Measurements from ENCODE around the gene UBALD2.

DNA sequence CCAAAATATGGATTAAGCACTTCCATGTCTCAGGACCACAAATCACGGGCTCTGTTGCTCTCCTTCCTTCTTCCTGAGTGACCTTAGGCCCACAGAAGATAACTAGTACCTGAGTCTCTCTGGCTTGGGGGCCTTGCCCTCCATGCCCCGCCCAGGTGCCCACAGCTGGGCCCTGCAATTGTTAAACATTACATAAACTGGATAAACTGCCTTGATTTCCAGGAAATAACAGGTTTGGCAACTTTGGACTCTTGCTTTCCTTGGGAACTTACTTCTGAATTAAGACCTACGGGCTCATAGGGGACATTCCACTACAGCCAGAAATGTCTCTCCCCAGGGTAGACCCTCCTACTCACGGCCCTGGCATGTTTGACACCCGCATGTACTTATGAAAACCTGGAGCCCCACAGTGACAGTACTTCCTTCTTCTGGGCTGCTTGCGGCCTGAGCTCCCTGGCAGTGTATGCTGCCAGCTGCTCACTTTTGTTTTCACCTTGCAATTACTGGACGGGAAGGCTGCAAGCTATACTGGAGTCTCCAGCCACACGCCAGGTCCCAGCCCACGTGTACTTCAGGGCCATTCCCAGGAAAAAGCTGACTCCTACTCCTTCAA lies 2.3 kb upstream of the UBALD2 start:
- TF ChIP-seq, protein P1, sequence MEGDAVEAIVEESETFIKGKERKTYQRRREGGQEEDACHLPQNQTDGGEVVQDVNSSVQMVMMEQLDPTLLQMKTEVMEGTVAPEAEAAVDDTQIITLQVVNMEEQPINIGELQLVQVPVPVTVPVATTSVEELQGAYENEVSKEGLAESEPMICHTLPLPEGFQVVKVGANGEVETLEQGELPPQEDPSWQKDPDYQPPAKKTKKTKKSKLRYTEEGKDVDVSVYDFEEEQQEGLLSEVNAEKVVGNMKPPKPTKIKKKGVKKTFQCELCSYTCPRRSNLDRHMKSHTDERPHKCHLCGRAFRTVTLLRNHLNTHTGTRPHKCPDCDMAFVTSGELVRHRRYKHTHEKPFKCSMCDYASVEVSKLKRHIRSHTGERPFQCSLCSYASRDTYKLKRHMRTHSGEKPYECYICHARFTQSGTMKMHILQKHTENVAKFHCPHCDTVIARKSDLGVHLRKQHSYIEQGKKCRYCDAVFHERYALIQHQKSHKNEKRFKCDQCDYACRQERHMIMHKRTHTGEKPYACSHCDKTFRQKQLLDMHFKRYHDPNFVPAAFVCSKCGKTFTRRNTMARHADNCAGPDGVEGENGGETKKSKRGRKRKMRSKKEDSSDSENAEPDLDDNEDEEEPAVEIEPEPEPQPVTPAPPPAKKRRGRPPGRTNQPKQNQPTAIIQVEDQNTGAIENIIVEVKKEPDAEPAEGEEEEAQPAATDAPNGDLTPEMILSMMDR (IDR thresholded peaks at IDR 0.05), result no peak
- TF ChIP-seq POLR2A (IDR thresholded peaks at IDR 0.05), result no peak
